HEK293 (cell line): ENCODE results near the gene HS3ST4.

Experiments
- CTCF ChIA-PET: fragments of 350-600 bp; formaldehyde crosslinking; extraction: SDS; loops from one replicate; lab custom pipeline; 2021; ENCODE audit warnings: antibody characterized with exemption; lab: Yijun Ruan, JAX
- POLR2A ChIA-PET: fragments of 300-600 bp; formaldehyde crosslinking; extraction: SDS; loops from one replicate; lab custom pipeline; 2020; ENCODE audit warnings: antibody characterized with exemption, inconsistent platforms; lab: Yijun Ruan, JAX
- H3K27ac ChIP-seq: fragments of 200-500 bp; sonication (Bioruptor generic); 2 replicates; pipeline ENCODE4 v1.5.1; 2014; ENCODE audit warnings: low read depth, low read length, control low read depth, inconsistent platforms; ENCODE audit errors: extremely low read depth
- H3K36me3 ChIP-seq, 2 experiments: fragments of 200-500 bp in 1 of 2; sonication (Bioruptor generic) in 1 of 2; 1 replicate in 1 of 2; 2 replicates in 1 of 2; pipeline ENCODE4 v1.5.1; 2014 to 2017; ENCODE audit warnings: inconsistent platforms in 2 of 2, low read length in 2 of 2; ENCODE audit not compliant: control insufficient read depth in 2 of 2, insufficient read depth in 1 of 2
- H3K4me1 ChIP-seq: fragments of 200-500 bp; sonication (Bioruptor generic); 2 replicates; pipeline ENCODE4 v1.5.1; 2014; ENCODE audit warnings: mild to moderate bottlenecking, low read length, inconsistent platforms; ENCODE audit not compliant: control insufficient read depth, insufficient read depth
- H3K4me3 ChIP-seq: 2 replicates; pipeline ENCODE4 v1.5.1; 2011; ENCODE audit warnings: low read depth, mild to moderate bottlenecking, control low read depth, low read length, moderate library complexity
- H3K9me3 ChIP-seq: fragments of 200-500 bp; sonication (Bioruptor generic); 2 replicates; pipeline ENCODE4 v1.5.1; 2014; ENCODE audit warnings: low read depth, low read length, inconsistent platforms; ENCODE audit not compliant: control insufficient read depth, insufficient read depth
- CTCF ChIP-seq: fragments of 450-650 bp; formaldehyde crosslinking; IDR thresholded peaks from 2 replicates; pipeline ENCODE4 v1.5.1; 2016; ENCODE audit warnings: missing biosample characterization, missing genetic modification characterization
- GLIS2 ChIP-seq: fragments of 450-650 bp; formaldehyde crosslinking; IDR thresholded peaks from 2 replicates; pipeline ENCODE4 v1.5.1; 2016; ENCODE audit warnings: missing biosample characterization, missing genetic modification characterization
- HIC1 ChIP-seq: fragments of 450-650 bp; formaldehyde crosslinking; IDR thresholded peaks from 2 replicates; pipeline ENCODE4 v1.5.1; 2016; ENCODE audit warnings: missing biosample characterization, missing genetic modification characterization
- MYNN ChIP-seq: fragments of 450-650 bp; formaldehyde crosslinking; IDR thresholded peaks from 2 replicates; pipeline ENCODE4 v1.5.1; 2016; ENCODE audit warnings: missing biosample characterization, missing genetic modification characterization, borderline replicate concordance
- PRDM6 ChIP-seq: fragments of 450-650 bp; formaldehyde crosslinking; IDR thresholded peaks from 2 replicates; pipeline ENCODE4 v1.5.1; 2017; ENCODE audit warnings: missing biosample characterization, missing genetic modification characterization
- ZFHX2 ChIP-seq: fragments of 450-650 bp; formaldehyde crosslinking; conservative IDR thresholded peaks from 2 replicates; pipeline ENCODE4 v1.5.1; 2016; ENCODE audit warnings: missing biosample characterization, missing genetic modification characterization
- ZNF146 ChIP-seq: fragments of 450-650 bp; formaldehyde crosslinking; IDR thresholded peaks from 2 replicates; pipeline ENCODE4 v1.5.1; 2016; ENCODE audit warnings: missing biosample characterization, missing genetic modification characterization
- ZNF311 ChIP-seq: fragments of 450-650 bp; formaldehyde crosslinking; IDR thresholded peaks from 2 replicates; pipeline ENCODE4 v1.5.1; 2017; ENCODE audit warnings: missing biosample characterization, missing genetic modification characterization, borderline replicate concordance
- ZNF529 ChIP-seq: fragments of 450-650 bp; formaldehyde crosslinking; IDR thresholded peaks from 2 replicates; pipeline ENCODE4 v1.5.1; 2017; ENCODE audit warnings: missing genetic modification characterization, missing biosample characterization; ENCODE audit not compliant: insufficient replicate concordance
- ZNF549 ChIP-seq: fragments of 450-650 bp; IDR thresholded peaks from 2 replicates; pipeline ENCODE4 v1.5.1; 2018; ENCODE audit warnings: missing biosample characterization, missing genetic modification characterization, mild to moderate bottlenecking, inconsistent platforms, moderate library complexity
- ZNF623 ChIP-seq: fragments of 450-650 bp; formaldehyde crosslinking; IDR thresholded peaks from 2 replicates; pipeline ENCODE4 v1.5.1; 2016; ENCODE audit warnings: missing biosample characterization, missing genetic modification characterization
- ZNF660 ChIP-seq: fragments of 450-650 bp; IDR thresholded peaks from 2 replicates; pipeline ENCODE4 v1.5.1; 2018; ENCODE audit warnings: missing biosample characterization, mild to moderate bottlenecking, missing genetic modification characterization
- ZNF677 ChIP-seq: fragments of 450-650 bp; IDR thresholded peaks from 2 replicates; pipeline ENCODE4 v1.5.0; 2018; ENCODE audit warnings: missing biosample characterization, mild to moderate bottlenecking, missing genetic modification characterization, moderate library complexity
- ZNF76 ChIP-seq: fragments of 450-650 bp; formaldehyde crosslinking; IDR thresholded peaks from 2 replicates; pipeline ENCODE4; 2016; ENCODE audit warnings: low read depth, missing biosample characterization, missing genetic modification characterization, borderline replicate concordance
- ZNF768 ChIP-seq: fragments of 450-650 bp; formaldehyde crosslinking; IDR thresholded peaks from 2 replicates; pipeline ENCODE4 v1.5.1; 2018; ENCODE audit warnings: missing biosample characterization, mild to moderate bottlenecking, missing genetic modification characterization
- ZNF791 ChIP-seq: fragments of 450-650 bp; formaldehyde crosslinking; IDR thresholded peaks from 2 replicates; pipeline ENCODE4 v1.5.1; 2016; ENCODE audit warnings: missing biosample characterization, missing genetic modification characterization
- ZSCAN18 ChIP-seq: fragments of 450-650 bp; formaldehyde crosslinking; IDR thresholded peaks from 2 replicates; pipeline ENCODE4 v1.5.1; 2016; ENCODE audit warnings: missing biosample characterization, missing genetic modification characterization
- TF ChIP-seq, protein P1 (sequence below): fragments of 450-650 bp; formaldehyde crosslinking; IDR thresholded peaks from 2 replicates; pipeline ENCODE4 v1.5.1; 2017; ENCODE audit warnings: missing biosample characterization, missing genetic modification characterization
- TF ChIP-seq, protein P2 (sequence below): IDR thresholded peaks from 2 replicates; pipeline ENCODE4 v1.6.1; 2011; ENCODE audit warnings: mild to moderate bottlenecking, low read depth, low read length, borderline replicate concordance

The HS3ST4 gene

DNA sequence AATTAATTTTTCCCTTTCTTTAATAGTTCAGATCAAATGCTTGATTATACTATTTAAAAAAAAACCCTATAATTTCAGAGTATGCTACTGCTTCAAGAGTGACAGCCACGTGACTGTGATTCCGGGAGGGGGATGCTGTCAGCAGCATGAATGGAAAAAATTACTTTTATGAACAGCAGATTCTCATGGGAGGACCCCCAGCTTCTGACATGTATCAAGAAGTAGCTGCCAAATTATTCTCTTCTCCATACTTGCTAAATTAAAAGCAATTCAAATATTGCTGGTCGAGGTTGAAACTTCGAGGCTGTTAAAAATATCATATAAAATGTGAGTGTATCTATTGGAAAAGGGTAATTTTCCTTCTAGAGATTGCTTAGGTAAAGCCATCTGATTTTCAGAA lies 95.0 kb downstream of the HS3ST4 start:
- Histone ChIP-seq H3K9me3 (no peaks in the 10 kb centered on the region), H3K4me1 (no peaks in the 10 kb centered on the region), H3K4me3 (no peak overlapping the region), H3K36me3 (no peaks in the 10 kb centered on the region), H3K27ac (no peak overlapping the region)
- ChIA-PET POLR2A (no interaction called here), CTCF (no interaction called here)
- TF ChIP-seq HIC1 (tag by site-specific recombination) (no peak), ZNF549 (tag by site-specific recombination) (no peak)
- TF ChIP-seq, protein P1, sequence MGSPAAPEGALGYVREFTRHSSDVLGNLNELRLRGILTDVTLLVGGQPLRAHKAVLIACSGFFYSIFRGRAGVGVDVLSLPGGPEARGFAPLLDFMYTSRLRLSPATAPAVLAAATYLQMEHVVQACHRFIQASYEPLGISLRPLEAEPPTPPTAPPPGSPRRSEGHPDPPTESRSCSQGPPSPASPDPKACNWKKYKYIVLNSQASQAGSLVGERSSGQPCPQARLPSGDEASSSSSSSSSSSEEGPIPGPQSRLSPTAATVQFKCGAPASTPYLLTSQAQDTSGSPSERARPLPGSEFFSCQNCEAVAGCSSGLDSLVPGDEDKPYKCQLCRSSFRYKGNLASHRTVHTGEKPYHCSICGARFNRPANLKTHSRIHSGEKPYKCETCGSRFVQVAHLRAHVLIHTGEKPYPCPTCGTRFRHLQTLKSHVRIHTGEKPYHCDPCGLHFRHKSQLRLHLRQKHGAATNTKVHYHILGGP: no peak

DNA sequence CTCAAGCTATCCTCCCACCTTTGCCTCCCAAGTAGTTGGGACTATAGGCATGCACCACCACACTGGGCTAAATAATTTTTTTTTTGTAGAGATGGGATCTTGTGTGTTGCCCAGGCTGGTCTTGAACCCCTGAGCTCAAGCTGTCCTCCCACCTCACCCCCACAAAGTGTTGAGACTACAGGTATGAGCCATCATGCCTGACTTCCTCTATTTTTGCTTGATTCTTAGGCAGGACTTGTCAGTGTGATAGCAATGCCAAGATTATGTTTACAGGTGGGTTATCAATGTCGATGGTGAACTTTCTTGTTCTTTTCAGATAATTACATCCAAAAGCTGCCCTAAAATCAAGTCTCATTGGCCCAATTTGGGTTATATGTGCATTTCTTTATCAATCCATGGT lies 96.9 kb downstream of the HS3ST4 start:
- Histone ChIP-seq H3K36me3 (no peaks in the 10 kb centered on the region), H3K4me1 (no peaks in the 10 kb centered on the region), H3K9me3 (no peaks in the 10 kb centered on the region), H3K27ac (no peak overlapping the region), H3K4me3 (no peak overlapping the region)
- POLR2A ChIA-PET: no interaction called here
- TF ChIP-seq ZNF768 (no peak), ZNF791 (tag by site-specific recombination) (no peak), ZNF311 (no peak), ZNF529 (tag by site-specific recombination) (no peak), ZFHX2 (tag by site-specific recombination) (no peak), ZNF76 (tag by site-specific recombination) (no peak), GLIS2 (no peak), ZNF677 (tag by site-specific recombination) (no peak), MYNN (tag by site-specific recombination) (no peak), CTCF (tag by site-specific recombination) (no peak), ZNF660 (no peak), ZNF623 (no peak), ZSCAN18 (tag by site-specific recombination) (no peak), ZNF146 (no peak), PRDM6 (tag by site-specific recombination) (no peak)
- TF ChIP-seq, protein P2, sequence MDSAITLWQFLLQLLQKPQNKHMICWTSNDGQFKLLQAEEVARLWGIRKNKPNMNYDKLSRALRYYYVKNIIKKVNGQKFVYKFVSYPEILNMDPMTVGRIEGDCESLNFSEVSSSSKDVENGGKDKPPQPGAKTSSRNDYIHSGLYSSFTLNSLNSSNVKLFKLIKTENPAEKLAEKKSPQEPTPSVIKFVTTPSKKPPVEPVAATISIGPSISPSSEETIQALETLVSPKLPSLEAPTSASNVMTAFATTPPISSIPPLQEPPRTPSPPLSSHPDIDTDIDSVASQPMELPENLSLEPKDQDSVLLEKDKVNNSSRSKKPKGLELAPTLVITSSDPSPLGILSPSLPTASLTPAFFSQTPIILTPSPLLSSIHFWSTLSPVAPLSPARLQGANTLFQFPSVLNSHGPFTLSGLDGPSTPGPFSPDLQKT: no peak
- CTCF ChIA-PET: no interaction called here
